Measurements from ENCODE around the gene SLC39A12.

DNA sequence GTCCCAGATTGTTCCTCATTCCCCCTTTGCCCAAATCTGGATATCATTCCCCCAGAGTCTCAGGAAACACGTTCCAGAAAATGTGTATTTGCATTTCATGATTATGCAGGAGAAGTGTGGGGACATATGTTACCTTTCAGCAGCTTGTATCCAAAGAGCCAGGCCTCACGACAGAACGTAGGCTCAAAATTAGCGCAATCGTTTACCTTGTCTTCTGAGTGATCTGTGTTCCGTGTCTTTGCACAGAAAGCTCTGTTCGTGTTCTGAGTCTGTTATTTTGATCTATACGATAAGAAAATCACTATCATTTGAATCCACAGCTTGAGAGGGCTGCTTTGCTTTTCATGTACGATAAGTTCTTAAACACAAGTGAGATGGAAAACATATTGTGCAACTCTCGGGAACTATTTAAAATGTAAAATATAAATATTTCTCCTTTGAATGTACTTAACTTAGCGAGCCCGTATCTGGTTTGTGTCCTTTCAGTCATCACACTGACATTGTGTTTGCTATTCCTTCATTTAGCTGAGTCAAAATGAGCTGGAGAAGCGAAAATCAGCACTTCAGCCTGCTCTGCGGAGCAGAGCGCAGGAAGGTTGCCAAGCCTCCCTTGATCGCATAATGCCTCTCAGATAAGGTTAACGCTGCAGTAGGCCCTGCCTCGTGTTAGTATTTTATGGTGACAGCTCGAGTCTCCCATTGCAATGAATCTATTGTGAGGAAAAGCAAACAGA lies 108.3 kb downstream of the SLC39A12 start:
- TF ChIP-seq EZH2 (IDR thresholded peaks at IDR 0.05; ENCODE audit: low read length), result no peak
- TF ChIP-seq, protein P1, sequence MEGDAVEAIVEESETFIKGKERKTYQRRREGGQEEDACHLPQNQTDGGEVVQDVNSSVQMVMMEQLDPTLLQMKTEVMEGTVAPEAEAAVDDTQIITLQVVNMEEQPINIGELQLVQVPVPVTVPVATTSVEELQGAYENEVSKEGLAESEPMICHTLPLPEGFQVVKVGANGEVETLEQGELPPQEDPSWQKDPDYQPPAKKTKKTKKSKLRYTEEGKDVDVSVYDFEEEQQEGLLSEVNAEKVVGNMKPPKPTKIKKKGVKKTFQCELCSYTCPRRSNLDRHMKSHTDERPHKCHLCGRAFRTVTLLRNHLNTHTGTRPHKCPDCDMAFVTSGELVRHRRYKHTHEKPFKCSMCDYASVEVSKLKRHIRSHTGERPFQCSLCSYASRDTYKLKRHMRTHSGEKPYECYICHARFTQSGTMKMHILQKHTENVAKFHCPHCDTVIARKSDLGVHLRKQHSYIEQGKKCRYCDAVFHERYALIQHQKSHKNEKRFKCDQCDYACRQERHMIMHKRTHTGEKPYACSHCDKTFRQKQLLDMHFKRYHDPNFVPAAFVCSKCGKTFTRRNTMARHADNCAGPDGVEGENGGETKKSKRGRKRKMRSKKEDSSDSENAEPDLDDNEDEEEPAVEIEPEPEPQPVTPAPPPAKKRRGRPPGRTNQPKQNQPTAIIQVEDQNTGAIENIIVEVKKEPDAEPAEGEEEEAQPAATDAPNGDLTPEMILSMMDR (optimal IDR thresholded peaks at IDR 0.05 in 1 of 3, IDR thresholded peaks at IDR 0.05 in 1 of 3, conservative IDR thresholded peaks at IDR 0.05 in 1 of 3; ENCODE audit: extremely low read depth in 1 of 3, insufficient read depth in 2 of 3, low read length in 3 of 3), result no peak

Measured in keratinocyte (primary cell).